Skeletal muscle satellite cell (primary cell): ENCODE results near the gene FTSJ1.
A peak's percentile ranks its signal among the peaks of the same experiment; 100 is the strongest.

Experiments
- H3K27me3 ChIP-seq: 2 replicates; pipeline ENCODE4 v1.7.0; 2013; ENCODE audit warnings: low read length; ENCODE audit not compliant: control insufficient read depth, insufficient read depth
- H3K36me3 ChIP-seq: 2 replicates; pipeline ENCODE4 v1.7.0; 2013; ENCODE audit warnings: mild to moderate bottlenecking, control low read depth, low read length; ENCODE audit not compliant: insufficient read depth
- H3K4me1 ChIP-seq: 2 replicates; pipeline ENCODE4 v1.7.0; 2013; ENCODE audit warnings: low read length; ENCODE audit not compliant: control insufficient read depth, insufficient read depth
- H3K4me2 ChIP-seq: 2 replicates; pipeline ENCODE4 v1.7.0; 2013; ENCODE audit warnings: mild to moderate bottlenecking, low read length
- H3K4me3 ChIP-seq: 2 replicates; pipeline ENCODE4 v1.7.0; 2013; ENCODE audit warnings: low read length
- H3K9ac ChIP-seq: 2 replicates; pipeline ENCODE4 v1.7.0; 2013; ENCODE audit warnings: mild to moderate bottlenecking, low read depth, low read length, moderate library complexity
- H3K9me3 ChIP-seq: replicated peaks from 2 replicates; pipeline ENCODE4 v1.7.0; 2013; ENCODE audit warnings: mild to moderate bottlenecking, control low read depth, low read length

The FTSJ1 gene

DNA sequence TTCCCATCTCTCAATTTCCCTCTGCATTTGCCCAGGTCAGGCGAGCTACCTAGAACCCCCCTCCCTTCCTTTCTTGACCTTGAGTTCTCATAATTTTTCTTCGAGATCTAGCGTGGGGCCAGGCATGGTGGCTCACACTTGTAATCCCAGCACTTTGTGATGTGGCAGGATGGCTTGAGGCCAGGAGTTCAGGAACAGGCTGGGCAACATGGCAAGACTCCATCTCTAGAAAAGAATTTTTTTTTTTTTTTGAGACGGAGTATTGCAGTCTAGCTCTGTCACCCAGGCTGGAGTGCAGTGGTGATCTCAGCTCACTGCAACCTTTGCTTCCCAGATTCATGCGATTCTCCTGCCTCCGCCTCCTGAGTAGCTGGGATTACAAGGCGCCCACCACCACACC is 28.3 kb downstream of the FTSJ1 start:
- H3K36me3 ChIP-seq, result no peaks in the 10 kb centered on the region
- no peaks in the 10 kb centered on the region for H3K9me3 ChIP-seq
- no peak overlapping the region for H3K9ac ChIP-seq

DNA sequence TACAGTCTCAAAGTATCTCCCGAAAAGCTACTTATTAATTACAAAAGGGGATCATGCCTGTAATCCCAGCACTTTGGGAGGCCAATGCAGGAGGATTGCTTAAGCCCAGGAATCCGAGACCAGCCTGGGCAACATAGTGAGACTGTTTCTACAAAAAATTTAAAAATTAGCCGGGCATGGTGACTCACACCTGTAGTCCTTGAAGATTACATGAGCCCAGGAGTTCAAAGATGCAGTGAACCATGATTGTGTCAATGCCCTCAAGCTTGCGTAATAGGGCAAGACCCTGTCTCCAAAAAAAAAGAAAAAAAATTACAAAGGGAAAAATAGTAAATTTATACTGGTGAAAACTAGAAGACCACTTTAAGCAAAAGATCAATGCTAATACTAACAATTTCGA is 29.5 kb downstream of the FTSJ1 start:
- Histone ChIP-seq H3K36me3 (no peaks in the 10 kb centered on the region), H3K4me3 (no peak overlapping the region), H3K4me2 (no peak overlapping the region), H3K4me1 (peaks cover 12% of the 10 kb centered on the region), H3K9me3 (no peaks in the 10 kb centered on the region), H3K9ac (no peak overlapping the region), H3K27me3 (no peaks in the 10 kb centered on the region)

More for the DNA sequence above, 28.3 kb downstream of the FTSJ1 start:
- Histone ChIP-seq H3K27me3 (no peaks in the 10 kb centered on the region), H3K4me1 (peaks cover under 1% of the 10 kb centered on the region), H3K4me3 (no peak overlapping the region), H3K4me2 (no peak overlapping the region)

GRCh38 chrX:48507246-48507645 is 31.2 kb downstream of the FTSJ1 start:
- H3K4me2 ChIP-seq, result no peak overlapping the region
- no peak overlapping the region for H3K9ac ChIP-seq
- H3K36me3 ChIP-seq, result no peaks in the 10 kb centered on the region
- H3K4me1 ChIP-seq, result peaks cover 12% of the 10 kb centered on the region
- no peaks in the 10 kb centered on the region for H3K9me3 ChIP-seq
- H3K4me3 ChIP-seq, result no peak overlapping the region
- no peaks in the 10 kb centered on the region for H3K27me3 ChIP-seq

DNA sequence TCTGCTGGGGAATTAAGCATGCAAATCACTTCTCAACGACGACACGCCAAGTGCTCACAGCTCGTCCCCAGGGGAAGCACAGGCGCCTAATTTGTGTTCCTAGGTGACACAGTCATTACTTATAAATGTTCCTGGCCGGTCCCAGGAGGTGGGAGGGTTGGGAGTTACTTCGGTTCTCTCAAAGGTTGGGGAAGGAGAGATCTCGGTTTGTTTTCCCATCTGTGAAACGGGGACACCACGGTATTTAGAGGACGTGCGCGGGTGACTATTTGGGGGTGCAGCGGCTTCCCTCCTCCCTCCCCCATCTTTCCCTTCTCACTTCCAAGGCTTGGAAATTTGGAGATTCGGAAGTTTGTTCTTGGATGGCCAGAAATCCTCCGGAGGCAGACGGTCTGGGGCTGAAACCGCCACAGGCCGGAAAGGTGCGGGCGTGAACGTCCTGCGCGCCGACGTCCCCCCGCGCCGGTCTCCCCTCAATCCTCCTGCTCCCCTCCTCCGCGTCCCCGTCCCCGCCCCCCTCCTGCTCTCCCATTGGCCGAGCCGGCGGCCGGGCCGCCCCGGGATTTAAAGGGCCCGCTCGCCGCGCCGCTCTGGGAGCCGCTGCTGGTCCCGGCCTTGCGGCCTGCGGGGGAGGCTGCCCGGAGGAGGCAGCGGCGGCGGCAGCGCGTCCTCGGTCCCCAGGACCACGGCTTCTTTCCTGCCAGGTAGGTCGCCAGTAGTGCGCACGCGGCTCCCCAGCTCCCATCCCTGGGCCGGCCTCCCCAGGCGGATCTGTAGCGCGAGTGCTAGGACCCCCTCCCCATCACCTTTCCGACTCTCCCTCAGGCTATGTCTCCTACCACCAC is 32.6 kb downstream of the FTSJ1 start, which contains the start of gene PORCN:
TSS of gene PORCN (plus strand) at position 593 of the 845 bp plus-strand sequence. CDS start 829 bp downstream, outside the sequence.
- H3K9me3 ChIP-seq, result no peaks in the 10 kb centered on the region
- H3K36me3 ChIP-seq, result no peaks in the 10 kb centered on the region
- H3K27me3 ChIP-seq, result no peaks in the 10 kb centered on the region
- peak within 1 kb of the TSS; percentile 92 for H3K9ac ChIP-seq
- H3K4me3 ChIP-seq, result peak within 1 kb of the TSS; percentile 87
- H3K4me1 ChIP-seq, result peaks cover 12% of the 10 kb centered on the region
- H3K4me2 ChIP-seq, result peak within 1 kb of the TSS; percentile 86

DNA sequence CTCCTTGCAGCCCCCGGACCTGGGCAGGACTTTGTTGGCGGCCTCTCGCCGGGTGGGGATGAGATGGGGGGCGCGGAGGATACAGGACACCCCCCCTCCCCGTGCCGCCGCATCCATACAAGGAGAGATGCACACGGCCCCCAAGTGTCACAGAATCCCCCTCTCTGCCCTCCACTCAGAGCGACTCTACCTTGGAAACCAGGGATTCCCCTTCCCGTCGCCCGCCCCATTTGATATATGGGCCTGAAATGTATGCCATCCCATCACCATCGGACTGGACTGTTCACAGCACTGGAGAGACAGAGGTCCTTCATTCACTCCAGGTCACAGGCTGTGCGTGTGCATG is 33.2 kb downstream of the FTSJ1 start:
- Histone ChIP-seq H3K4me1 (peaks cover 12% of the 10 kb centered on the region), H3K27me3 (no peaks in the 10 kb centered on the region)

DNA sequence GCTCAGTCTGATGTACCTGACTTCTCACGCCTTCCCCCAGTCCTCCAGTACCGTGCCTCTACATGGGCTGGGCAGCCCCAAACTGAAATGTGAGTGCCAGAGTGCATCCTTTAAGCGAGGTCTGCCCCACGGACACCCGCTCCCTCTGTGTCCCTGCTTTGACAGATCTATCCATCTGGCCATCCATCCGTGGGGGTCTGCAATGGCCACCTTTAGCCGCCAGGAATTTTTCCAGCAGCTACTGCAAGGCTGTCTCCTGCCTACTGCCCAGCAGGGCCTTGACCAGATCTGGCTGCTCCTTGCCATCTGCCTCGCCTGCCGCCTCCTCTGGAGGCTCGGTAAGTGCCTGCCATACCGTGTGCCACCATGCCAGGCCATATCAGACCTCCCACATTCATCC is 33.6 kb downstream of the FTSJ1 start:
- Histone ChIP-seq H3K4me2 (peak overlapping the region; percentile 86), H3K36me3 (peaks cover 5% of the 10 kb centered on the region), H3K9me3 (no peaks in the 10 kb centered on the region), H3K4me3 (peak overlapping the region; percentile 87), H3K27me3 (no peaks in the 10 kb centered on the region), H3K9ac (peak overlapping the region; percentile 92), H3K4me1 (peaks cover 12% of the 10 kb centered on the region)

More for the DNA sequence above, 33.2 kb downstream of the FTSJ1 start:
- peak overlapping the region; percentile 86 for H3K4me2 ChIP-seq
- peaks cover 1% of the 10 kb centered on the region for H3K36me3 ChIP-seq
- peak overlapping the region; percentile 87 for H3K4me3 ChIP-seq
- H3K9ac ChIP-seq, result peak overlapping the region; percentile 92
- no peaks in the 10 kb centered on the region for H3K9me3 ChIP-seq

- Histone ChIP-seq H3K4me1 (peaks cover 12% of the 10 kb centered on the region), H3K9me3 (peaks cover 4% of the 10 kb centered on the region), H3K36me3 (peaks cover 16% of the 10 kb centered on the region), H3K4me3 (no peak overlapping the region), H3K27me3 (no peaks in the 10 kb centered on the region), H3K9ac (no peak overlapping the region), H3K4me2 (no peak overlapping the region)
Observed at GRCh38 chrX:48511560-48511959, 35.6 kb downstream of the FTSJ1 start.

DNA sequence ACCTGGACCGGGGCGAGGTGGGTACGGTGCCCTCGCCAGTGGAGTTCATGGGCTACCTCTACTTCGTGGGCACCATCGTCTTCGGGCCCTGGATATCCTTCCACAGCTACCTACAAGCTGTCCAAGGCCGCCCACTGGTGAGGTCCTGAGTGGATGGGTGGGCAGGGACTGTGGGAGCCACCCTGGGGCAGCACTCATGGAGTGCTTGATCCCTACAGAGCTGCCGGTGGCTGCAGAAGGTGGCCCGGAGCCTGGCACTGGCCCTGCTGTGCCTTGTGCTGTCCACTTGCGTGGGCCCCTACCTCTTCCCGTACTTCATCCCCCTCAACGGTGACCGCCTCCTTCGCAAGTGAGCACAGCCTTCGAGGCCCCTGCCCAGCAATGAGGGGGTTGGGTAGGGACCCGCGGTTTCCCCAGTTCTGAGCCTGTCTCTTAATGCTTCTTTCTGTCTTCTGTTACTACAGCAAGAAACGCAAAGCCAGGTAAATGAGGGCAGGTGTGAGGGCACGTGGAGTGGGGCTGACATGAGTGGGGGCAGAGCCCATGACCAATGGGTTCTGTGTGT is 36.5 kb downstream of the FTSJ1 start:
- no peaks in the 10 kb centered on the region for H3K27me3 ChIP-seq
- peaks cover 12% of the 10 kb centered on the region for H3K4me1 ChIP-seq
- H3K4me3 ChIP-seq, result no peak overlapping the region
- peaks cover 4% of the 10 kb centered on the region for H3K9me3 ChIP-seq
- H3K4me2 ChIP-seq, result no peak overlapping the region
- peaks cover 23% of the 10 kb centered on the region for H3K36me3 ChIP-seq
- no peak overlapping the region for H3K9ac ChIP-seq

GRCh38 chrX:48513670-48514069 is 37.7 kb downstream of the FTSJ1 start:
- Histone ChIP-seq H3K27me3 (no peaks in the 10 kb centered on the region), H3K4me2 (no peak overlapping the region), H3K4me1 (peaks cover 12% of the 10 kb centered on the region), H3K9ac (no peak overlapping the region), H3K9me3 (peaks cover 4% of the 10 kb centered on the region), H3K36me3 (peaks cover 23% of the 10 kb centered on the region), H3K4me3 (no peak overlapping the region)

DNA sequence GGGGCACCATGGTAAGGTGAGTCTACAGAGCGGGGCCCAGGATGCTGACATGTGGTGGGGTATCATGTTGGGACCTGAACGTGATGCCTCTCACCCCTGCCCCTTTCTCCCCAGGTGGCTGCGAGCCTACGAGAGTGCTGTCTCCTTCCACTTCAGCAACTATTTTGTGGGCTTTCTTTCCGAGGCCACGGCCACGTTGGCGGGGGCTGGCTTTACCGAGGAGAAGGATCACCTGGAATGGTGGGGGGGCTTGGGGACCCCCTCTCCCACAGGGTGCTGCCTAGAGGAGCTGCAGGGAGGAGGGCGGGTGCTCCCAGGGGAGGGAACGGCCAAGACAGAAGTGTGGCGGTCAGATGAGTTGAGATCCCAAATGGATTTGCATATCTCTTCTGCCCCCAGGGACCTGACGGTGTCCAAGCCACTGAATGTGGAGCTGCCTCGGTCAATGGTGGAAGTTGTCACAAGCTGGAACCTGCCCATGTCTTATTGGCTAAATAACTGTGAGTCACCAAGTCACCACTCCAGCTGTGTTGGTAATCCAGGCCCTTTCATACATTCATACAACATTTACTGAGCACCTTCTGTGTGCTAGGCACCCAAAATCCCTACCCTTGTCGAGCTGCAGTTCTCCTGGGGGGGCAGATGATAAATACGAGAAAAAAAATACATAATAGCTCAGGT is 38.3 kb downstream of the FTSJ1 start:
- peaks cover 12% of the 10 kb centered on the region for H3K4me1 ChIP-seq
- peaks cover 4% of the 10 kb centered on the region for H3K9me3 ChIP-seq
- H3K4me3 ChIP-seq, result no peak overlapping the region
- peaks cover 23% of the 10 kb centered on the region for H3K36me3 ChIP-seq
- H3K27me3 ChIP-seq, result no peaks in the 10 kb centered on the region
- no peak overlapping the region for H3K9ac ChIP-seq
- no peak overlapping the region for H3K4me2 ChIP-seq

GRCh38 chrX:48514868-48515460 is 39.0 kb downstream of the FTSJ1 start:
- H3K36me3 ChIP-seq, result peaks cover 23% of the 10 kb centered on the region

More at GRCh38 chrX:48514868-48515460, 39.0 kb downstream of the FTSJ1 start:
- Histone ChIP-seq H3K9me3 (peaks cover 4% of the 10 kb centered on the region), H3K4me1 (peaks cover 5% of the 10 kb centered on the region), H3K4me2 (no peak overlapping the region), H3K27me3 (no peaks in the 10 kb centered on the region), H3K4me3 (no peak overlapping the region), H3K9ac (no peak overlapping the region)
